ENCODE data around the gene CXCL11. TPM values are rescaled to one million over a fixed set of nuclear protein-coding genes. Genes with fewer than 3 reads are reported as not detected.
"Not testable (repeated sequence)": the region's sequence is repeated elsewhere in the genome, so short reads cannot be mapped to it uniquely, and the experiment has no call there.

Gene CXCL11
- total RNA-seq, 2 experiments from 2014 or later, result 0.13 TPM; not detected in 1

DNA sequence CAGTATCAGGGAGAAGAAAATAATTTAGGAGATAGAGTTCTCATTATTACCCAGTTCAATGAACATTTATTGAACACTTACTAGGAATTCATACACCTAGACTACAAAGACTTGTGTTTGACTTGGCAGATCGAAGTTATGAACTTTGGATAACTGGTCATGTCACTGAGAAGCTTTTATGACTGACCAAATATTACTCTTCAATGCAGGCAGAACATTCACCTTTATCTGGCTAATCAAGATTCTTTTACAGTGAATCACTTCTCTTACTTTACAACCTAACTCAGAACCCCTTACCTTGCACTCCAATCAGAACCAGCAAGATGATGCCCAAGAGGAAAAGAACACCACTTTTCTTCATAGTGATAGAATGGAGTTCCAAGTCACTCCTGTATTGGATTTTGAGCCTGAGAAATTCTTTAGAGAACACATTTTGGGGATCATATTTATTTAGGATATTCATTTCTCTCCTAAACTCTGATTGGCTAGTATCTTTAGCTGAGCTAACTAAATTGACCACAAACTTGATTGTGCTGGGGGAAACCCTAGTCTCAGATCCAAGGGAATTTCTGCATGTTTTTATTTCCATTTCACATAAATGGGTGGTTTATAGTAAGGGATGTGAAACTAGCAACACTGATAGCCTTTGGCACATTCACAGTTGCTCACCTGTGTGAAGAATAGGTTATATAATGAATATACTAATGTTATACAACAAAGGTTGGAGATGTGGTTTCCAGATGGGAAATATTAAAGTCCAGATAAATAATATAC is 28.6 kb downstream of the CXCL11 start, which contains the start of gene CXCL9:
CXCL9 (minus strand) TSS at position 421 of the 774 bp plus-strand sequence; CDS start at position 361, 60 bp downstream.
- CTCF ChIA-PET, result no interaction called here
- POLR2A ChIA-PET, result no interaction called here

DNA sequence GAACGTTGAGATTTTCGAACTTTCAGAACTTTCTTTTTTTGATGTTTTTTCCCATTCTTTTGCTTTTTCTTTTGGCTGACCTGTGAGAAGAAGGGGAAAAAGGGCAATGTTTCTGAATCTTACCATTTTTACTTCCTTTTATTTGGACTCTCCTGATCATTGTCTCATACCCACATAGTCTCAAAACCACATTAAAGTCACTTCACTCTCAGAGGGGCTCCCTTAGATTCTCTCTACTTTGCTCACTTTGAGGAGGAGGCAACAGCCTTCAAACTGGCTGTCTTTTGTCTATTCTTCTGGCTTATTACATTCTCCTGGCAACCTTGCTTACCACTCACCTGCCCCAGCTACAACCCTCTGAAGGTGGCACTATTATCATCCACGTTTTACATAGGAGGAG is 32.2 kb downstream of the CXCL11 start:
- POLR2A ChIA-PET, result no interaction called here
- CTCF ChIA-PET, result no interaction called here

- CTCF ChIA-PET, result no interaction called here
Observed at GRCh38 chr4:76003035-76003434, 32.8 kb downstream of the CXCL11 start.

GRCh38 chr4:76002176-76002575 is 33.7 kb downstream of the CXCL11 start:
- CTCF ChIA-PET, result no interaction called here
- POLR2A ChIA-PET, result no interaction called here

More at GRCh38 chr4:76003035-76003434, 32.8 kb downstream of the CXCL11 start:
- POLR2A ChIA-PET, result no interaction called here

DNA sequence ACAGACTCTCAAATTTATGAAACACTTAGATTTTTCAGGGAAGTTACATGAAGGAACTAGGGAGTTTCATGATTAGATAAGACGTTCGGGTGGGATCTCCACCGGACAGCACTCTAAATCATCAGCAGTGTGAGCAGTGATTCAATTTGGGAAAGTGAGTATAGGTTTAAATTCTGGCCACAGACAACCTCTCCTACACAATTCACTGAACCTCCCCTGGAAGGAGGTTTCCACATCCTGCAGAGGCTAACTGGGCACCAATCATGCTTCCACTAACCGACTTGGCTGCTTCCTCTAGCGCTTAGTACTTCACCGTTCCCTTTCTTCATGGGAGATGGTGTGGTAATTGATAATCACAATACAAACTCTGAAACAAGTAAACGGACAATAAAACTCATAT is 34.2 kb downstream of the CXCL11 start:
- ChIA-PET CTCF (no interaction called here), POLR2A (no interaction called here)

GRCh38 chr4:76000279-76000678 is 35.6 kb downstream of the CXCL11 start:
- ChIA-PET POLR2A (no interaction called here), CTCF (no interaction called here)

DNA sequence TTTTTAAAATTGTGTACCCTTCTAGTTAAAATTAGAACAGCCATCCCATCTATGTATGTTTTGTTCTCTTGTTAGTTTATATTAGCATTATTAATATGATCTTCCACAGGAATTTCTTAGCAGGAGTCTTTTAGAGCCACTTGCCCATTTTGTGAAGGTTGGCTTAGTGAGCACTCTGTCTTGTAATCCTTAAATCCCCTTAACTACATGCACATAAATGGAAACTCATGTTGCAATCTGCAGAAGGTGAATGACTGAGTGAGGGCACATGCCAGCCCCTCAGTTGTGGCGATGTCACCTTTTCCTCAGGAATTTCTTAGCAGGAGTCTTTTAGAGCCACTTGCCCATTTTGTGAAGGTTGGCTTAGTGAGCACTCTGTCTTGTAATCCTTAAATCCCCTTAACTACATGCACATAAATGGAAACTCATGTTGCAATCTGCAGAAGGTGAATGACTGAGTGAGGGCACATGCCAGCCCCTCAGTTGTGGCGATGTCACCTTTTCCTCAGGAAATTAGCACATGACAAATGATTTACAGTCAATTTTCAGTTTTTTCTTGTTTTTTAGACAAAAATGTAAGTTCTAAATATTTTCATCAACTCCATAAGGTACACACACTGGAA is 37.2 kb downstream of the CXCL11 start:
- CTCF ChIA-PET, POLR2A ChIA-PET: not testable (repeated sequence)

GRCh38 chr4:75997946-75998345 is 37.9 kb downstream of the CXCL11 start:
- CTCF ChIA-PET, result interaction anchor here (1.5 to 3.3 kb wide), 2 partner anchors 26 to 69 kb away, joined by 4 to 28 read pairs; no protein-coding TSS in a partner anchor
- POLR2A ChIA-PET, result no interaction called here

DNA sequence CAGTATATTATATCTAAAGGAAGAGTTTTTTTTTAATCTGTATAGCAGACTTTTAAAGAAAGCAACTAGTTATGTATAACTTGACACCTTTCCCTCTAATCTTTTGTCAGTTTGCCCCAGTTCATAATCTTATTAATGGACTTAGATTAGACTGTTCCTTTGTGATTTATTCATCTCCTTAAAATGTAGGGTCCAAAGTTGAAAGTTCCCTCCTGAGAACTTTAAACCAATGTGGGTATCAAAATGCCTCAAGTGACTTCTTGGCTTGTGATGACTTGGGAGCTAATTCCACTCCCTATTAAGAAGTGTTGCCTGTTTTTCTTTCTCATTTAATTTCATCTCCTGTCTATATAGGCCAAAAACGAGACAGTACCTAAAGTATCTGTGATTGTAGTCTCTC is 38.8 kb downstream of the CXCL11 start:
- ChIA-PET CTCF (interaction anchor here (0.6 to 3.3 kb wide), 5 partner anchors 27 to 90 kb away, joined by 3 to 28 read pairs (median 4); no protein-coding TSS in a partner anchor), POLR2A (no interaction called here)

DNA sequence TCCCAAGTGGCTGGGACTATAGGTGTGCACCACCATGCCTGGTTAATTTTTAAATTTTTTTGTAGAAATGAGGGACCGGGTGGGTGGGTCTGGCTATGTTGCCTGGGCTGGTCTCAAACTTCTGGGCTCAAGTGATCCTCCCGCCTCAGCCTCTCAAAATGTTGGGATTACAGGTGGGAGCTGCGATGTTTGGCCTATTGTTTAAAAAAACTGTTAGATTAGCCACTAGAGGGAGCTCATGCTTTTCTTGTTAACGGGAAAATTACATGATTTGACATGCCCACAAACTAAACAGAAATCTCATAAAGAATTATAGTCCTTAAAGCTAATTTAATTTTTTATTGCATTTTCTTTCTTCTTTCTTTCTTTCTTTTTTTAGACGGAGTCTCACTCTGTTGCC is 40.1 kb downstream of the CXCL11 start:
- POLR2A ChIA-PET, result no interaction called here

DNA sequence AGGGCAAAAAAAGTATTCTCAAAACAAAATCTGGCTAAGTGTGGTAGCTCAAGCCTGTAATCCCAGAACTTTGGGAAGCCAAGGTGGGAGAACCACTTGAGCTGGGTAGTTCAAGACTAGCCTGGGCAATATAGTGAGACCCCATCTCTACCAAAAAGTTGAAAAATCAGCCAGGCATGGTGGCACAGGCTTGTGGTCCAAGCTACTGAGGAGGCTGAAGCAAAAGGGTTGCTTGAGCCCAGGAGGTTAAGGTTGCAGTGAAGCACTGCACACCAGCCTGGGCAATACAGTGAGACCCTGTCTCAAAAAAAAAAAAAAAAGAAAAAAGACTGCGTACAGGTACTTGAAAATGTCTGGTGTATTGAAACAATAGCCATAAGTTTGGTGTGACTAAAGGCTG is 43.4 kb downstream of the CXCL11 start:
- POLR2A ChIA-PET, result interaction anchor here (0.7 to 1.4 kb wide), 2 partner anchors 52 to 53 kb away, joined by 3 to 4 read pairs; partner anchors contain the start of gene NAAA
- CTCF ChIA-PET, result interaction anchor here (1.1 to 1.8 kb wide), 3 partner anchors 8 to 91 kb away, joined by 4 to 5 read pairs (median 5); no protein-coding TSS in a partner anchor

More for the DNA sequence above, 40.1 kb downstream of the CXCL11 start:
- CTCF ChIA-PET, result interaction anchor here (0.9 to 3.3 kb wide), 12 partner anchors 25 to 112 kb away, joined by 3 to 28 read pairs (median 4); partner anchors contain the start of genes CXCL11 and NAAA

- POLR2A ChIA-PET, result interaction anchor here (0.9 to 1.6 kb wide), 3 partner anchors 49 to 158 kb away, joined by 3 to 7 read pairs (median 5); partner anchors contain the start of genes NAAA and NUP54
- CTCF ChIA-PET, result interaction anchor here (1.0 kb wide), 1 partner anchor 47 kb away, joined by 3 read pairs; no protein-coding TSS in a partner anchor
Observed at GRCh38 chr4:75989846-75990528, 45.9 kb downstream of the CXCL11 start.

DNA sequence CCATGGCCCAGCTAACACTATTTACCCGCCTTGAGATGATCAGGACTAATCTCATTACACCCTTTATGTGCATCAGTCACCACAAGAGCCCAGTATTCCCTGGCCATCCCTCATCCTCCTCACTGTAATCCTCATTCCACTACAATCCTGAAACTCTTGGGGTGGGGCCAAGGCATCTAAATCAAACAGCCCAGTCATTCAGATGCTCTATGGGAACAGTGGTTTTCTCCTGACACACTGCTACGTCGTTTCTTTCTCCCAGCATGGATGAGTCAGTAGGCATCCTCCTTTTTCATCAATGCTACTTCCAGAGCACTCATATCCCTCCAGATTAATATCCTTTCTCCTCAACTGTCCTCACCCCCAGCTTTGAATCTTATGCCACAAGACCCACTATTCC is 50.8 kb downstream of the CXCL11 start:
- POLR2A ChIA-PET, result no interaction called here
- CTCF ChIA-PET, result no interaction called here

Other genes starting within 250 kb of the CXCL11 start
- gene PPEF2, start 133.6 kb downstream of the CXCL11 start, total RNA-seq, result not detected
- gene NAAA, start 95.1 kb downstream of the CXCL11 start, total RNA-seq, result 10 to 100 TPM; 44.2 to 46.3 TPM
- 10 to 100 TPM; 64.9 to 67.5 TPM for gene SDAD1, start 45.1 kb downstream of the CXCL11 start, total RNA-seq
- under 1 TPM; 0.48 to 0.70 TPM for gene CXCL9, start 28.6 kb downstream of the CXCL11 start, total RNA-seq
- under 1 TPM; 0.15 to 0.59 TPM for gene CXCL10, start 12.6 kb downstream of the CXCL11 start, total RNA-seq
- not detected for gene ART3, start 38.6 kb upstream of the CXCL11 start, total RNA-seq
- gene NUP54, start 112.3 kb upstream of the CXCL11 start, total RNA-seq, result 10 to 100 TPM; 68.8 to 68.9 TPM
- gene SCARB2, start 177.8 kb upstream of the CXCL11 start, total RNA-seq, result 1 to 10 TPM; 4.1 to 5.1 TPM
- gene FAM47E, start 215.7 kb upstream of the CXCL11 start, total RNA-seq, result not detected

Data from activated CD8-positive, alpha-beta memory T cell treated with anti-CD3 and anti-CD28 coated beads for 36 hours (primary cell).